ENCODE data around the gene NRIP3.
"Not testable (repeated sequence)": the region's sequence is repeated elsewhere in the genome, so short reads cannot be mapped to it uniquely, and the experiment has no call there.

The NRIP3 gene

GRCh38 chr11:8973121-8973520, 30.7 kb downstream of the NRIP3 start:
- no peak for DNase-seq (ENCODE audit: low read depth in 2 of 2)

DNA sequence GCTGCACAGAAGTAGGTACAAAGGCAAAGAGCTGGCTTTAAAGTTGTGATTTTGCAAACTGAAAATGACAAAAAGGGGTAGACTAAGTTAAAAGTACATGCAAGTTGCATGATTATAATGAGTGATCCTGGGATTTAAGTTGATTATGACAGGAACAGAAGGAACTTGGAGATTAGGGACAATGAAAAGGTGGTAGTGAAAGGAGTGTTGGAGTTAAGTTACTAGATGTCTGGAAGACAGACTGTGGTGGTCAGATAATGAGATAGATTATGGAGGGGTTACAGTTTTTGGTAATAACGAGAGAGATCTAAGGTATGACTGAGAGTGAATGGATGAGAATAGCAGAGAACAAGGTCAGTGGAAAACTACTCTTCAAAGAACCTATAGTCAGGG, 31.9 kb downstream of the NRIP3 start:
- DNase-seq (ENCODE audit: low read depth in 2 of 2) = no peak

DNA sequence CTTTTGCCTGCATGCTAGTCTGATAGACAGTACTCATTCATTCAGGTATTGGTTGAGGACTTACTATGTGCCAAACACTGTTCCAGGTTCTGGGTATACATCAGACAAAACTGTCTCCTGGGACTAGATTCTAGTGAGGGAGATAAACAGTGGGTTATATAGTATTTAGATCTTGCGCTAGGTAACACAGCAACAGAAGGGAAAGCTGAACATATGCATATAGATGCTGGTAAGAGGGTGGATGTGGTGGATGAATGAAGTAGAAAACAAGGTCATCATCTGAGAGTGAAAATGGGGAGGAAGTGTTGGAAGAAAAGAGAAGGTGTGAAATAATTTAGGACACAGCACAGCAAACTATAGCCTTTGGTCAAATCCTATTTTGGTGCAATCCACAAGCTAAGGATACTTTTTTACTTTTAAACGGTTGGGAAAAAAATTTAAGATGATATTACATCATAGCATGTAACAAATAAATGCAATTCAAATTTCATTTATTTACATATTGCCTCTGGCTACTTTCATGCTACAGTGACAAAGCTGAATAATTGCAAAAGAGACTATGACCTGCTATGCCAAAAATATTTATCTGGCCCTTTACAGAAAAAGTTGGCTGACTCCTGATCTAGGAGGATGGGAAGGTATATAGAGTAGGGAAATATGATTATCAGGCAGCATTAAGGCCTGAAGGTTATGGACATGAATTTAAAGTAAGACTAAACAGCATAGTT, 32.4 kb downstream of the NRIP3 start:
- DNase-seq (ENCODE audit: low read depth in 2 of 2) = no peak

GRCh38 chr11:8967184-8967583, 36.6 kb downstream of the NRIP3 start:
- no peak for DNase-seq (ENCODE audit: low read depth in 2 of 2)

DNA sequence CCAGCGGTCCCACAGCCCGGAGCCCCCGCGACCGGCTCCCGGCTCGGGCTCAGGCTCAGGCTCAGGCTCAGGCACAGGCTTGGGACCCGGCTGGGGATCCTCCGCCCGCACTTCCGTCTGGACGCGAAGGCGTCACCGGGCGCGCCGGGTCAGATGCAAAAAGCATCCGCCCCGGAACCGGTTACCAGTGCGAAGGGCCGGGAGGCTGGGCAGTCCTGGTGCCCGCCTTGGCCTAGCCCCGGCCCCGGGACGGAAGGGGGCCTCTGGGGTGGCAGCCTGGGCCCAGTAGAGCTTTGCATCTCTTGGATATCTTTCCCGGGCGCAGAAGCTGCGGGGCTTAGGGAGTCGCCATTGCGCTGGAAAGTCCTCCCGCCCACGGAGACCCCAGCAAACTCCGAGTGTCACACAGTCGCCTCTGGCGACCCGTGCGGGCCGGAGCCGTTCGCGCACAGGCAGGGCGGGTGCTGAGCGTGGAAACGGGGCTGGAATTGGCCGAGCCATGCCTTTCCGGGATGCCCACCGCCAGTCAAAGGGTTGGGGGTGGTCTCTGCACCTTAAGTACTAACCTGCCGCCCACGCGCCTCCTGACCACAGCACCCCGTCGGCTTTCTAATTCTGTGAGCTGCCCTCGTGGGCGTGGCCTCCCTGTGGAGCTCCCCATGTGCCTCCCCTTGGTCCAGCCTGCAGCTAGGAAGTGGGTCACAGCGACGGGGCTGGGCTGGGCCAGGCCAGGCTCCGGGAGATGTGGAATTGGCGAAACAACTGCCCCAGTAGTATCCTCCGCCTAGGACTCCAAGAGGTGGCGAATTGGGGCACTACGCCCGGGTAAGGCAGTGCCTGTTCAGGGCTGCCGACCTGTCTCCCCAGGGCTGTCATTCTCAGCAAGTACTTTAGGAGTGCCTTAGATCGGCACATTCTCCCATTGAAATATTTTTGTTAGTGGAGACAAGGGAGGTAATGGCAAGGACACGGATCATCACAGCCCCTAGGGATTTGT, 39.2 kb downstream of the NRIP3 start, which contains the start of gene TMEM9B:
TSS of gene TMEM9B (minus strand) at position 119 of the 997 bp plus-strand sequence. CDS start 129 bp downstream, outside the sequence.
- peak; percentile 45 to 73 for DNase-seq (ENCODE audit: low read depth in 2 of 2)

GRCh38 chr11:8963569-8964323, 40.1 kb downstream of the NRIP3 start:
- DNase-seq (ENCODE audit: low read depth in 2 of 2) = peak; percentile 60 to 71

- DNase-seq (ENCODE audit: low read depth in 2 of 2) = no peak
Measured at GRCh38 chr11:8962841-8963240, 41.0 kb downstream of the NRIP3 start.

- no peak for DNase-seq (ENCODE audit: low read depth in 2 of 2)
Measured at GRCh38 chr11:8961401-8961800, 42.4 kb downstream of the NRIP3 start.

DNA sequence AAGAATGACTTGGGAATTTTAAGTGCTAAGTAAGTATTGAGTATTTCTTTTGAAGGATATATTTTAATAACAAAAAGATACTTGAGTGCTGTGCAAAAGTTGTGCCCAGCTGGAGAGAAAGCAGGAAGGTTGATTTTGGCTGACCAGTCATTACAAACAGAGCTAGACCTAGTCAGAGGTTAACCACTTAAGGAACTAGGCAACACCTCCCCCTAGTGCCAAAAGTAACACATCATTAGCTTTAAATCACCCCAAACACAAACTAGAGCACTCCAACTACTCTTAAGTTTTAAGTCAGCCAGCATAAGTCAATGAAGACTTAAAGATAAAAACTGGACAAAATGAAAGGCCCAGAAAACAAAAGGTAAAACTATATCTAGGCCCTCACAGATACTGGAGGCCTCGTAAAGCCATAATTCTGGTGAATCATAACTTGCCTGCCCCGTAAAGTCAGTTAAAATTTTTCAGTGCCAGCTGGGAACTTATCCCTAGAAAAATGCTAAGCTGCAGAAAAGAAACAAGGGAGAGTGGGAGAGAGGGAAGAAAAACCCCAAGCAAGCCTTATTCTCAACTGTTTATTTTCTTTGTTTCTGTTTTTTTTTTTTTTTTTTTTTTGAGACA, 44.1 kb downstream of the NRIP3 start:
- no peak for DNase-seq (ENCODE audit: low read depth in 2 of 2)

DNA sequence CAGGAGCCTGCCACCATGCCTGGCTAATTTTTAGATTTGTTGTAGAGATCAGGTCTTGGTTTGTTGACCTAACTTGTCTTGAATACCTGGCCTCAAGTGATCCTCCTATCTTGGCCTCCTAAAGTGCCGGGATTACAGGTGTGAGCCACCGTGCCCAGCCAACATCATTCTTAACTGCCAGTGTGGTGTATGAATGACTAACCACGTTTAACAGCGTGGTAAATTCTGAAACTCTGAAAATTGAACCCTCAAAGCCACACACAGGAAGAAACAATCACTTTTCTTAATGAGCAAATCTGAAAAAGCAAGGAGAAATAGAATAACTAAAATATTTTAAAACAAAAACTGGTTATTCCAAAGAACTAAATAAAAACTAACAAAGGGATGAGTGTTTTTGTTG, 46.9 kb downstream of the NRIP3 start:
- DNase-seq (ENCODE audit: low read depth in 2 of 2) = no peak

GRCh38 chr11:8948886-8949285, 54.9 kb downstream of the NRIP3 start:
- no peak for DNase-seq (ENCODE audit: low read depth in 2 of 2)

DNA sequence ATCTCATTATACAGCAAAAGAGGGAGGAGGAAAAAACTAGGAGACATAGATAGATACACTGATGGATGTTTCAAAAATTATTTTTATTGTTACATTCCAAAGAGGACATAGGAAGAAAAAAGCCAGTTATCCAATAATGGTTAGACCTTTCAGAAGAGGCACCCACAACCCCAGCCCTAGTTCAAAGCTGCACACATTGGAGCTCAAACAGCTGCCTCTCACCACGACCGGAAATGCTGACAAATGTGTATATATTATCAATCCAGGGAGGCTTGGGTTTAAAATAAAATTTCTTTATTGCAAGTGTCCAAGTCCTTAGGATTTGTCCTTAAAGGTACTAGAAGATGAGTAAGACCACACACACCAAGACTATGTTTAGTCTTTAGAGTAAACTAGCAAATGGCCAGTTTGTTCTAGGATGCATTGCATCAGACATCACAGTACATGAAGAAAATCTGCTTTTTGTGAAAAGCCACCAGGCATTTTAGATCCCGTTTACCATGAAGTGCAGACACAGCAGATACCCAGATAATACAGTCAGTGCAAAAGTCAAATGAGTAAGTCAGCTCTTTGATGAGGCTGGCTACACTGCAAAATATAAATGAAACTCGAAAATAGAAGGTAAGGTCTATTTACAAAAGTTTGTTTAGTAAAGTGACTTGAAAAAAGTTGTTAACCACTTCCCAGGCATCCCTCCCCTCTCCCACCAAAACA, 56.4 kb downstream of the NRIP3 start:
- DNase-seq (ENCODE audit: low read depth in 2 of 2) = no peak

GRCh38 chr11:8942518-8943066, 61.2 kb downstream of the NRIP3 start, which contains the start of gene ASCL3:
ASCL3 (minus strand) TSS chr11:8943016; CDS start chr11:8938161, 4,855 bp downstream.
- no peak for DNase-seq (ENCODE audit: low read depth in 2 of 2)

DNA sequence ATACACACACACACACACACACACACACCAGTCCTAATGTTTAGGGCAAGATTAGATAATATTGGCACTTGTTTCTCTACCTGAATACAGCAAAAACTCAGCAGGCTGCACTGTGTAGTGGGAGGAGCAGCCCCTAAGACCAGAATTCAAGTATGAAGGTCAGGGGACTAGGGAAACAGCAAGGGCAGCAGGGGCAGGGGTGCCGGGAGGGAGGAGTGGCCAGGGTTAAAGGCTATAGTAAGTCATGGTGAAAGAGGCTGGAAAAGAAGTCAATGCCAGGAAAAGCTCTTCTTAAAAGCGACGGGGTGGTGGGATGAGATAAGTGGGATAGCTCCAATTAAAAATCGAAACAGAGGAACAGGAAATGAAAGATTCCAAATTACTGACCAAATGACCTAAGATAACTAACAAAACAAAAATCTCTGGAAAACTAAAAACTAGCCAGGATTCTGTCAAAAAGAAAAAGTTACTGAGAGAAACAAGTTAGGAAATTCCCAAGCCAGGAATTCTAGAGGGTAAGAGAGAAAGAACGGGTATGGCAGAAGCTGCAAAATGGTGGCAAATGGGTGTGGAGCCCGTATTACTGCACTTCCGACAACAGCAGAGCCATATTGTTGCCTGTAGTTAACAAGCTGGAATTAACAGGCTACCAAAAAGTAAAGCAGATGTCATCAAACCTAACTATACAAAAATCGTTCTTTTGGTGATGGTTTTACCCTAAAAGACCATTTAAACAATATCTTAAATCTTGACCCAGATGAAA, 62.3 kb downstream of the NRIP3 start:
- no peak for DNase-seq (ENCODE audit: low read depth in 2 of 2)

GRCh38 chr11:8937659-8938058, 66.1 kb downstream of the NRIP3 start:
- no peak for DNase-seq (ENCODE audit: low read depth in 2 of 2)

GRCh38 chr11:8937159-8937558, 66.6 kb downstream of the NRIP3 start:
- DNase-seq (ENCODE audit: low read depth in 2 of 2) = no peak

- DNase-seq (ENCODE audit: low read depth in 2 of 2) = not testable (repeated sequence)
Measured at GRCh38 chr11:8935789-8936188, 68.0 kb downstream of the NRIP3 start.

DNA sequence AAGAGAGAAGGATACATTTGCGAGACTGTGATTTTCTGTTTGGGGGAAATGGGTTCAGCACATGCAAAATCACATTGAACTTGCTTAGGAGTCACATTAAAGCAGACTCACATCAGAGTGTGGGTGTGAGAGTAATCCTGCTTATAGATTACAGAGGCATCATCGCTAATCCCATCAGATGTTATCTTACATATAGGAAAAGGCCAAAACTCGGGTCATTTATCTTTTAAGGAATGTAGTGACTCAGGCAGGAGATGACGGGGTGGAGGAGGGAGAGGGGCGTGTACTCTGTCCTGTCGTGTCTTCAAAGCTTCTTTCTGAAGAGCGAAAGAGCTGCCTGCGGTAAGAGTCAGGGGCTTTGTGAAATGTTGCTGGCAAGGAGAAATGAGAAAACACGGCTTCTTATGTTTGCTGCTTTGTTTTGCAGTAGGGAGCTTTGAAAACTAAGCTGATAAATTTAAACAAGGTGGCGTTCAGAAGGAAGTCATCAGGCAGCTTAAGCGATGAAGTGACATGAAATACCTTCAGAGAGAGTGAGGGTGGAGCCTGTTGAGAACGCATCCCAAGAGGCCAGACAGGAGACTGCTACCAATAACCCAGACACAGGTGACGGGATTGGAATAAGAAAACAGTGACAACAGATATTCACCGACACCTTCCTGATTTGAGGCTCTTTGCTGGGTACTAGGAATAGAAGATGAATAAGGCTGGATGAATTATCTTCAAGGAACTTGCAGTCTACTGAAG, 68.9 kb downstream of the NRIP3 start:
- no peak for DNase-seq (ENCODE audit: low read depth in 2 of 2)

- no peak for DNase-seq (ENCODE audit: low read depth in 2 of 2)
Measured at GRCh38 chr11:8933931-8934330, 69.9 kb downstream of the NRIP3 start.

Data from stimulated activated CD8-positive, alpha-beta memory T cell treated with anti-CD3 and anti-CD28 coated beads, Interleukin-7, amount 100 ng/mL, for 4 hours (primary cell).